K562 (cell line): ENCODE data around the gene ABCA3. TPM values are rescaled to one million over a fixed set of nuclear protein-coding genes. Genes with fewer than 3 reads are reported as not detected.

Experiments used
- ATF7 ChIP-seq: fragments of 450-650 bp; IDR thresholded peaks from 2 replicates; pipeline ENCODE4 v1.7.1; 2014; ENCODE audit warnings: mild to moderate bottlenecking, moderate library complexity
- GMEB1 ChIP-seq: fragments of 250-450 bp; sonication (Bioruptor Pico); IDR thresholded peaks from 2 replicates; pipeline ENCODE4 v1.4.0; 2020; ENCODE audit warnings: mild to moderate bottlenecking
- NFRKB ChIP-seq: fragments of 450-650 bp; IDR thresholded peaks from 2 replicates; pipeline ENCODE4 v1.6.1; 2016; ENCODE audit warnings: low read depth
- PREB ChIP-seq: sonication (generic); formaldehyde crosslinking; IDR thresholded peaks from 2 replicates; pipeline ENCODE4 v1.8.1; 2023; ENCODE audit warnings: mild to moderate bottlenecking, missing genetic modification reagents
- SMAD1 ChIP-seq: fragments of 150-350 bp; IDR thresholded peaks from 2 replicates; pipeline ENCODE4 v1.6.1; 2014; ENCODE audit warnings: low read length, low read depth; ENCODE audit not compliant: partially characterized antibody
- SMARCB1 ChIP-seq: IDR thresholded peaks from 2 replicates; pipeline ENCODE4 v1.6.1; 2011; ENCODE audit warnings: improper control_type of control experiment, low read depth; ENCODE audit not compliant: insufficient read length
- SREBF1 ChIP-seq: fragments of 150-350 bp; IDR thresholded peaks from 2 replicates; pipeline ENCODE4 v1.6.1; 2014; ENCODE audit warnings: antibody characterized with exemption, low read depth, low read length, borderline replicate concordance
- TRIM28 ChIP-seq: fragments of 450-650 bp; IDR thresholded peaks from 2 replicates; pipeline ENCODE4 v1.6.1; 2017
- YBX1 ChIP-seq: fragments of 450-650 bp; IDR thresholded peaks from 2 replicates; pipeline ENCODE4 v1.7.1; 2016; ENCODE audit warnings: mild to moderate bottlenecking
- ZNF830 ChIP-seq: fragments of 250-450 bp; sonication (Bioruptor Pico); IDR thresholded peaks from 2 replicates; pipeline ENCODE4 v1.5.0; 2021; ENCODE audit warnings: mild to moderate bottlenecking
- polyA plus RNA-seq, 8 experiments: library from polyadenylated mRNA; depleted of rRNA in 4 of 8; stranded (reverse) in 5 of 8; unstranded in 3 of 8; fragments of >200 nt; fragmentation: Nextera tagmentation in 2 of 8; fragmentation: Illumina TruSeq in 1 of 8; extraction: Ambion mirVana in 2 of 8; extraction: Trizol in 1 of 8; gene quantifications; 2 replicates each; pipeline versions ENCODE4 v1.2.1 to v1.2.3, GENCODE V29; 2011 to 2014; ENCODE audit warnings: inconsistent platforms in 1 of 8, missing spikeins in 1 of 8
- total RNA-seq, 7 experiments: library from RNA; depleted of rRNA in 6 of 7; stranded (reverse); fragments of >200 nt in 6 of 7; fragmentation: Illumina TruSeq in 2 of 7; extraction: Trizol in 2 of 7; gene quantifications; 2 replicates each; pipeline versions ENCODE4 v1.2.1 to v1.2.3, GENCODE V29; 2011 to 2021; ENCODE audit warnings: low replicate concordance in 1 of 7

Gene ABCA3
- total and polyA plus RNA-seq, 9 of the 15 experiments (the other 6 are each of a cell fraction or from before 2014, with no cell fraction given), result 0.66 to 23.7 (median 6.9) TPM

DNA sequence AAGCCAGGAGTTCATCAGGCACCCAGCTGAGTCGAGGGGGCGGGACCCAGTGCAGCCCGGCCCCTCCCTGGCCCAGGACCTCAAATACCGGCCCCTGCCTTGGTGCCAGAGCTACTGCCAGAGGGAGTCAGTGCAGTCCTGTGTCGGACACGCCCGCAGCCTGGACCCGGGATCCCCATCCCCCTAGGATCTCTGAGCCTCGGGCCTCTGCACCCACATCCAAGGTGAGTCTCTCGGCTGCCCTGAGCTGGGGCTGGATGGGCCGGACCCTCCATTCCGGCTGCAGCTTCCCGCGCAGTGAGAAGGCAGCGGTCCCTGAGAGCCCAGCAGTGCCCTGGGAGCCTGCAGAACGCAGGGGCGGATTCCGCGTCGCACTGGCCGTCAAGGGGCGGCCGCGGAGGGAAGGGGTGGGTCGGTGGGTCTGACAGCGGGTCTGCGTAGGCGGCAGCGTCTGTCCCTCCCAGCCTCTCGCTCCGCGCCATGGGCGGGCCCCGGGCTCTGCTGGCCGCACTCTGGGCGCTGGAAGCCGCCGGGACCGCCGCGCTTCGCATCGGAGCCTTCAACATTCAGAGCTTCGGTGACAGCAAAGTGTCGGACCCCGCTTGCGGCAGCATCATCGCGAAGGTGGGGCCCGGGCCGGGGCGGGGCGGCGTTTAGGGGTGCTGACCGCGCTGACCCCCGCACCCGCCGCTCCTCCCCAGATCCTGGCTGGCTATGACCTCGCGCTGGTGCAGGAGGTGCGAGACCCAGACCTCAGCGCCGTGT, 104.0 kb downstream of the ABCA3 start, which contains the start of gene DNASE1L2 (continued):
- TF ChIP-seq GMEB1, result no peak
- TF ChIP-seq PREB, result no peak
- no peak for TF ChIP-seq ATF7
- TF ChIP-seq ZNF830 (CRISPR knock-in tag), result no peak
- TF ChIP-seq SREBF1, result no peak
- no peak for TF ChIP-seq TRIM28
- no peak for TF ChIP-seq SMARCB1
- no peak for TF ChIP-seq NFRKB
- TF ChIP-seq YBX1, result no peak
- TF ChIP-seq SMAD1, result no peak
